ENCODE measurements around the gene TBCK.

DNA sequence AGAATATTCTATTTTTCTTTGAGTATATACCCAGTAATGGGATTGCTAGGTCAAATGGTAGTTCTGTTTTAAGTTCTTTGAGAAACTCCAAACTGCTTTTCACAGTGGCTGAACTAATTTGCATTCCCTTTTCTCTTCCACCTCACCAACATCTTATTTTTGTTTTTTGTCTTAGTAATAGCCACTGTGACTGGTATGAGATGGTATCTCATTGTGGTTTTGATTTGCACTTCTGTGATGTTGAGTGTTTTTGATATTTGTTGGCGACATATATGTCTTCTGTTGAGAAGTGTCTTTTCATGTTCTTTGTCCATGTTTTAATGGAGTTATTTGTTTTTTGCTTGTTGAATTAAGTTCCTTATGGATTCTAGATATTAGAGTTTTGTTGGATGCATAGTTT lies 24.8 kb upstream of the TBCK start:
- TF ChIP-seq, protein P1, sequence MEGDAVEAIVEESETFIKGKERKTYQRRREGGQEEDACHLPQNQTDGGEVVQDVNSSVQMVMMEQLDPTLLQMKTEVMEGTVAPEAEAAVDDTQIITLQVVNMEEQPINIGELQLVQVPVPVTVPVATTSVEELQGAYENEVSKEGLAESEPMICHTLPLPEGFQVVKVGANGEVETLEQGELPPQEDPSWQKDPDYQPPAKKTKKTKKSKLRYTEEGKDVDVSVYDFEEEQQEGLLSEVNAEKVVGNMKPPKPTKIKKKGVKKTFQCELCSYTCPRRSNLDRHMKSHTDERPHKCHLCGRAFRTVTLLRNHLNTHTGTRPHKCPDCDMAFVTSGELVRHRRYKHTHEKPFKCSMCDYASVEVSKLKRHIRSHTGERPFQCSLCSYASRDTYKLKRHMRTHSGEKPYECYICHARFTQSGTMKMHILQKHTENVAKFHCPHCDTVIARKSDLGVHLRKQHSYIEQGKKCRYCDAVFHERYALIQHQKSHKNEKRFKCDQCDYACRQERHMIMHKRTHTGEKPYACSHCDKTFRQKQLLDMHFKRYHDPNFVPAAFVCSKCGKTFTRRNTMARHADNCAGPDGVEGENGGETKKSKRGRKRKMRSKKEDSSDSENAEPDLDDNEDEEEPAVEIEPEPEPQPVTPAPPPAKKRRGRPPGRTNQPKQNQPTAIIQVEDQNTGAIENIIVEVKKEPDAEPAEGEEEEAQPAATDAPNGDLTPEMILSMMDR (optimal IDR thresholded peaks at IDR 0.05 in 1 of 3, IDR thresholded peaks at IDR 0.05 in 1 of 3, conservative IDR thresholded peaks at IDR 0.05 in 1 of 3; ENCODE audit: extremely low read depth in 1 of 3, insufficient read depth in 2 of 3, low read length in 3 of 3): no peak
- no peak for TF ChIP-seq EZH2 (IDR thresholded peaks at IDR 0.05; ENCODE audit: low read length)
